Activated CD8-positive, alpha-beta memory T cell treated with anti-CD3 and anti-CD28 coated beads, Interleukin-2, amount 50 U/mL, for 24 hours (primary cell): ENCODE results near the gene LNX1.

ENCODE experiments used
- DNase-seq: peaks from one replicate; pipeline ENCODE4 v3.0.0-alpha.2; 2020; ENCODE audit errors: extremely low read depth

The LNX1 gene

GRCh38 chr4:53535567-53535966 lies 55.7 kb downstream of the LNX1 start:
- DNase-seq, result no peak

GRCh38 chr4:53534684-53535083 lies 56.6 kb downstream of the LNX1 start:
- no peak for DNase-seq

GRCh38 chr4:53532521-53532920 lies 58.8 kb downstream of the LNX1 start:
- no peak for DNase-seq

- no peak for DNase-seq
Measured at GRCh38 chr4:53531585-53532224, 59.6 kb downstream of the LNX1 start.

GRCh38 chr4:53529025-53529424 lies 62.3 kb downstream of the LNX1 start:
- no peak for DNase-seq

- DNase-seq, result no peak
Measured at GRCh38 chr4:53527930-53528329, 63.4 kb downstream of the LNX1 start.

GRCh38 chr4:53527326-53527725 lies 64.0 kb downstream of the LNX1 start:
- DNase-seq, result no peak

- DNase-seq, result no peak
Measured at GRCh38 chr4:53522334-53522733, 69.0 kb downstream of the LNX1 start.

GRCh38 chr4:53520116-53520515 lies 71.2 kb downstream of the LNX1 start:
- DNase-seq, result no peak

GRCh38 chr4:53518807-53519206 lies 72.5 kb downstream of the LNX1 start:
- no peak for DNase-seq

GRCh38 chr4:53515076-53515475 lies 76.2 kb downstream of the LNX1 start:
- DNase-seq, result no peak

- no peak for DNase-seq
Measured at GRCh38 chr4:53514509-53514908, 76.8 kb downstream of the LNX1 start.

GRCh38 chr4:53512608-53513007 lies 78.7 kb downstream of the LNX1 start:
- no peak for DNase-seq

GRCh38 chr4:53511014-53511413 lies 80.3 kb downstream of the LNX1 start:
- no peak for DNase-seq

GRCh38 chr4:53510321-53510720 lies 81.0 kb downstream of the LNX1 start:
- no peak for DNase-seq

GRCh38 chr4:53508446-53508845 lies 82.8 kb downstream of the LNX1 start:
- no peak for DNase-seq

GRCh38 chr4:53507671-53508286 lies 83.5 kb downstream of the LNX1 start:
- no peak for DNase-seq

GRCh38 chr4:53507058-53507457 lies 84.2 kb downstream of the LNX1 start:
- DNase-seq, result no peak

- no peak for DNase-seq
Measured at GRCh38 chr4:53505947-53506346, 85.3 kb downstream of the LNX1 start.

- DNase-seq, result no peak
Measured at GRCh38 chr4:53502094-53502493, 89.2 kb downstream of the LNX1 start.

GRCh38 chr4:53501561-53501960 lies 89.7 kb downstream of the LNX1 start:
- DNase-seq, result no peak

- DNase-seq, result no peak
Measured at GRCh38 chr4:53500546-53500945, 90.7 kb downstream of the LNX1 start.

GRCh38 chr4:53499791-53500190 lies 91.5 kb downstream of the LNX1 start:
- DNase-seq, result no peak

GRCh38 chr4:53498706-53499105 lies 92.6 kb downstream of the LNX1 start:
- no peak for DNase-seq
